ENCODE data around the gene ANKRD24.

GRCh38 chr19:4264812-4265211 lies 82.3 kb downstream of the ANKRD24 start:
- TF ChIP-seq CTCF (conservative IDR thresholded peaks at IDR 0.05; ENCODE audit: low read length): no peak
- no peak for TF ChIP-seq EZH2phosphoT487 (IDR thresholded peaks at IDR 0.05; ENCODE audit: borderline replicate concordance)
